ENCODE results near the gene GLB1L. TPM values are rescaled to one million over a fixed set of nuclear protein-coding genes. Genes with fewer than 3 reads are reported as not detected.

GLB1L gene
- polyA plus RNA-seq, 1 donor (not counting 4 experiments of a cell fraction or from before 2014, with no cell fraction given), result 5.2 TPM

DNA sequence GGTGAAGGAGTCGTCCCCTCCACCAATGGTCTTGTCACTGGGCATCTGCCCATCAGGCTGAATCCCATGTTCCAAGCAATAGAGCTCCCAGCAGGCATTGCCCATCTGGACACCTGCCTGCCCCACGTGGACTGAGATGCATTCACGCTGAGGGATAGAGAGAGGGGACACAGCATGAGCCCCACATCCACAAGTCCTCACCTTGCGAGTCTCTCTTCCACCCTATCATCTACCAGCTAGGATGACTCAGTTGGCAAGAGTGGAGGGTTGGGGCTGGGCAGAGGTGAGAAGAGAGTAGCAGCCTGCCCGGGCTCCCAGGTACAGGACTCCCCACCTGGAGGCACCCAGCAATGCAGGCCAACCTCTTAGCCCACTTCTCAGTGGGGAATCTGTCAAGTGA lies 6.8 kb upstream of the GLB1L start:
- H2AFZ ChIP-seq (ENCODE audit: control insufficient read depth, low read length), result no peak overlapping the region
- H3K4me2 ChIP-seq (ENCODE audit: control insufficient read depth, extremely low read depth, insufficient read depth, low read depth, low read length), result peak overlapping the region; percentile 95
- peak; percentile 67 for FAIRE-seq
- TF ChIP-seq EZH2 (IDR thresholded peaks at IDR 0.05; ENCODE audit: low read length), result no peak
- TF ChIP-seq, protein P1, sequence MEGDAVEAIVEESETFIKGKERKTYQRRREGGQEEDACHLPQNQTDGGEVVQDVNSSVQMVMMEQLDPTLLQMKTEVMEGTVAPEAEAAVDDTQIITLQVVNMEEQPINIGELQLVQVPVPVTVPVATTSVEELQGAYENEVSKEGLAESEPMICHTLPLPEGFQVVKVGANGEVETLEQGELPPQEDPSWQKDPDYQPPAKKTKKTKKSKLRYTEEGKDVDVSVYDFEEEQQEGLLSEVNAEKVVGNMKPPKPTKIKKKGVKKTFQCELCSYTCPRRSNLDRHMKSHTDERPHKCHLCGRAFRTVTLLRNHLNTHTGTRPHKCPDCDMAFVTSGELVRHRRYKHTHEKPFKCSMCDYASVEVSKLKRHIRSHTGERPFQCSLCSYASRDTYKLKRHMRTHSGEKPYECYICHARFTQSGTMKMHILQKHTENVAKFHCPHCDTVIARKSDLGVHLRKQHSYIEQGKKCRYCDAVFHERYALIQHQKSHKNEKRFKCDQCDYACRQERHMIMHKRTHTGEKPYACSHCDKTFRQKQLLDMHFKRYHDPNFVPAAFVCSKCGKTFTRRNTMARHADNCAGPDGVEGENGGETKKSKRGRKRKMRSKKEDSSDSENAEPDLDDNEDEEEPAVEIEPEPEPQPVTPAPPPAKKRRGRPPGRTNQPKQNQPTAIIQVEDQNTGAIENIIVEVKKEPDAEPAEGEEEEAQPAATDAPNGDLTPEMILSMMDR (optimal IDR thresholded peaks at IDR 0.05 in 1 of 3, IDR thresholded peaks at IDR 0.05 in 1 of 3, conservative IDR thresholded peaks at IDR 0.05 in 1 of 3; ENCODE audit: extremely low read depth in 1 of 3, insufficient read depth in 2 of 3, low read length in 3 of 3), result peak in 2 of 3 experiments; percentile 29 to 30
- peak overlapping the region; percentile 85 for H3K27ac ChIP-seq (ENCODE audit: control insufficient read depth, insufficient read depth, low read length)
- peak overlapping the region; percentile 93 for H3K9ac ChIP-seq (ENCODE audit: control insufficient read depth, extremely low read depth, insufficient read depth, low read length)
- DNase-seq (ENCODE audit: low read depth, low spot score), result no peak
- H3K9me1 ChIP-seq (ENCODE audit: control insufficient read depth, extremely low read depth, insufficient read depth, low read length), result no peaks in the 10 kb centered on the region
- H3K4me3 ChIP-seq (ENCODE audit: control insufficient read depth in 2 of 3, extremely low read depth in 1 of 3, insufficient read depth in 2 of 3, low read depth in 1 of 3, low read length in 3 of 3), result peak overlapping the region; percentile 74 to 92 (median 90)
- dilution Hi-C loops (cut with MboI; ENCODE audit: extremely low pct_ligation_motif_present, low sequenced_read_pairs), result no loop called here
- H3K9me3 ChIP-seq (ENCODE audit: control insufficient read depth, low read depth, low read length), result no peaks in the 10 kb centered on the region
- H3K36me3 ChIP-seq (ENCODE audit: control insufficient read depth in 2 of 2, extremely low read depth in 1 of 2, insufficient read depth in 2 of 2, low read length in 2 of 2), result peaks cover 29 to 34% of the 10 kb centered on the region in 2 experiments
- H4K20me1 ChIP-seq (ENCODE audit: control insufficient read depth, extremely low read depth, insufficient read depth, low read length), result peaks cover 5% of the 10 kb centered on the region
- peaks cover 4% of the 10 kb centered on the region for H3K27me3 ChIP-seq (ENCODE audit: control insufficient read depth, extremely low read depth, insufficient read depth, low read length)
- H3K79me2 ChIP-seq (ENCODE audit: control insufficient read depth, insufficient read depth, low read length), result peaks cover 44% of the 10 kb centered on the region
- H3K4me1 ChIP-seq (ENCODE audit: control insufficient read depth, extremely low read depth, insufficient read depth, low read length), result peaks cover 52% of the 10 kb centered on the region

DNA sequence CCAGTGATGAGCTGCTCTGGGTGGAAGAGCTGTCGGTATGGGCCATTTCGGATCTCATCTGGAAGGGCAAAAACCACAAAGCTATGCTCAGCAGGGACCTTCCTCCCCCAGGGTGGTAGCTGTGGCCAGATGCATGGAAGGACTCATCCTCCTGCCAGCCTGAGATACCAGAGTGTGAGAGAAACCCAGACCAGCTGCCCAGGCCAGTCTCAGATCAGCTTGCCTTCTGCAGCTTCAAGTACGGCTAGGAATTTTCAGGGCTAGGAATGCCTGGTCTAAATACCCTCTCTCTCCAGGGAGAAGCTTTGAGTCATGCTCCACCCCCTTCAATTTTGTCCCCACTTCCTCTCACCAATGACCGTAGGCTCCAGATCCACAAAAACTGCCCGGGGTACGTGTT lies 6.4 kb upstream of the GLB1L start:
- no peaks in the 10 kb centered on the region for H3K9me1 ChIP-seq (ENCODE audit: control insufficient read depth, extremely low read depth, insufficient read depth, low read length)
- H3K4me1 ChIP-seq (ENCODE audit: control insufficient read depth, extremely low read depth, insufficient read depth, low read length), result peaks cover 54% of the 10 kb centered on the region
- peak overlapping the region; percentile 85 for H3K27ac ChIP-seq (ENCODE audit: control insufficient read depth, insufficient read depth, low read length)
- H3K9me3 ChIP-seq (ENCODE audit: control insufficient read depth, low read depth, low read length), result no peaks in the 10 kb centered on the region
- DNase-seq (ENCODE audit: low read depth, low spot score) (no peak), FAIRE-seq (no peak)
- H3K79me2 ChIP-seq (ENCODE audit: control insufficient read depth, insufficient read depth, low read length), result peaks cover 47% of the 10 kb centered on the region
- dilution Hi-C loops (cut with MboI; ENCODE audit: extremely low pct_ligation_motif_present, low sequenced_read_pairs), result no loop called here
- H2AFZ ChIP-seq (ENCODE audit: control insufficient read depth, low read length), result no peak overlapping the region
- peak overlapping the region; percentile 93 for H3K9ac ChIP-seq (ENCODE audit: control insufficient read depth, extremely low read depth, insufficient read depth, low read length)
- peaks cover 5% of the 10 kb centered on the region for H4K20me1 ChIP-seq (ENCODE audit: control insufficient read depth, extremely low read depth, insufficient read depth, low read length)
- TF ChIP-seq EZH2 (IDR thresholded peaks at IDR 0.05; ENCODE audit: low read length), result no peak
- TF ChIP-seq, protein P1 (optimal IDR thresholded peaks at IDR 0.05 in 1 of 3, IDR thresholded peaks at IDR 0.05 in 1 of 3, conservative IDR thresholded peaks at IDR 0.05 in 1 of 3; ENCODE audit: extremely low read depth in 1 of 3, insufficient read depth in 2 of 3, low read length in 3 of 3), result no peak
- peaks cover 4% of the 10 kb centered on the region for H3K27me3 ChIP-seq (ENCODE audit: control insufficient read depth, extremely low read depth, insufficient read depth, low read length)
- H3K4me3 ChIP-seq (ENCODE audit: control insufficient read depth in 2 of 3, extremely low read depth in 1 of 3, insufficient read depth in 2 of 3, low read depth in 1 of 3, low read length in 3 of 3), result peak overlapping the region; percentile 74 to 92 (median 90)
- peaks cover 30 to 38% of the 10 kb centered on the region in 2 experiments for H3K36me3 ChIP-seq (ENCODE audit: control insufficient read depth in 2 of 2, extremely low read depth in 1 of 2, insufficient read depth in 2 of 2, low read length in 2 of 2)
- H3K4me2 ChIP-seq (ENCODE audit: control insufficient read depth, extremely low read depth, insufficient read depth, low read depth, low read length), result peak overlapping the region; percentile 95
